GM18870 (cell line): ENCODE results near the gene ZSWIM9.
"Not testable (repeated sequence)": the region's sequence is repeated elsewhere in the genome, so short reads cannot be mapped to it uniquely, and the experiment has no call there.

ENCODE experiments used
- ATAC-seq: cut with Tn5 transposase; IDR thresholded peaks from one replicate; pipeline ENCODE4 v1.9.1; 2021; ENCODE audit warnings: moderate library complexity; ENCODE audit not compliant: unreplicated experiment

The ZSWIM9 gene

GRCh38 chr19:48210005-48210404, 39.5 kb downstream of the ZSWIM9 start:
- no peak for ATAC-seq

- no peak for ATAC-seq
Measured at GRCh38 chr19:48213959-48214358, 43.5 kb downstream of the ZSWIM9 start.

- no peak for ATAC-seq
Measured at GRCh38 chr19:48216933-48217332, 46.5 kb downstream of the ZSWIM9 start.

- ATAC-seq = no peak
Measured at GRCh38 chr19:48218997-48219396, 48.5 kb downstream of the ZSWIM9 start.

- ATAC-seq = not testable (repeated sequence)
Measured at GRCh38 chr19:48220784-48221183, 50.3 kb downstream of the ZSWIM9 start.

GRCh38 chr19:48221628-48222027, 51.1 kb downstream of the ZSWIM9 start:
- no peak for ATAC-seq

- no peak for ATAC-seq
Measured at GRCh38 chr19:48230555-48231129, 60.2 kb downstream of the ZSWIM9 start.

- no peak for ATAC-seq
Measured at GRCh38 chr19:48237057-48237456, 66.6 kb downstream of the ZSWIM9 start.

GRCh38 chr19:48239120-48239519, 68.6 kb downstream of the ZSWIM9 start:
- ATAC-seq = no peak

- ATAC-seq = no peak
Measured at GRCh38 chr19:48239582-48240141, 69.2 kb downstream of the ZSWIM9 start.

- ATAC-seq = not testable (repeated sequence)
Measured at GRCh38 chr19:48241771-48242170, 71.3 kb downstream of the ZSWIM9 start.

- no peak for ATAC-seq
Measured at GRCh38 chr19:48244281-48244680, 73.8 kb downstream of the ZSWIM9 start.

- ATAC-seq = no peak
Measured at GRCh38 chr19:48246101-48246500, 75.6 kb downstream of the ZSWIM9 start.

- ATAC-seq = no peak
Measured at GRCh38 chr19:48247212-48247611, 76.7 kb downstream of the ZSWIM9 start.
